ENCODE measurements around the gene SLC12A4.

The SLC12A4 gene

DNA sequence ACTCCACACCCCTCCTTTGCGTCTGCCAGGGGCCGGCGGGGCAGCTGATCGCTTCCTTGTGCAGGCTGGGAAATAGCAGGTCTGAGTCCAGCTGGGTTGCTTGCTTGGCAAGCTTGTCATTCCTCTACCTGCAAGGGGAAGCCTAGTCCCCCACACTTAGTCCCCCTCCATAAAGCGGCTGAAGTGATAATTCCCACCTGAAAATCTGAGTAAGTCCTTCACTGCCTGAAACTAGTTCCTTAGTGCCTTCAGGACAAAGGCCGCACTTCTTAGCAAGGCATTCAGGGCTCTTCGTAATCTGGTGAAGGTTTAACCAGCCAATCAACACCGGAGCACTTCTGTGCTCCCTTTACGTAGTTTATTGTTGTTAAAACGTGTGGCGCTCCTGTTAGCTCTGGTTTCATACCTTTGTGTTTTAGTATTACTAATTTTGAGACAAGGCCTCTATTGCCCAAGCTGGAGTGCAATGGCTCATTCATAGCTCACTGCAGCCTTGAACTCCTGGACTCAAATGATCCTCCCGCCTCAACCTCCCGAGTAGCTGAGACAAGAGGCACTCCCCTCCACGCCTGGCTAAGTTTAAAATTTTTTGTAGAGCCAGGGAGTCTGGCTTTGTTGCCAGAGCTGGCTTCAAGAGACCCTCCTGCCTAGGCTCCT lies 74.6 kb downstream of the SLC12A4 start:
- DNase-seq (ENCODE audit: low read depth in 2 of 2), result no peak

Data from stimulated activated CD4-positive, alpha-beta T cell treated with anti-CD3 and anti-CD28 coated beads, Interleukin-4, amount 100 ng/mL, for 48 hours (primary cell).